HG03025 (cell line): Measurements from ENCODE around the gene EDA.

Experiments used
- ATAC-seq: cut with Tn5 transposase; IDR thresholded peaks from one replicate; pipeline ENCODE4 v1.9.1; 2021; ENCODE audit warnings: mild to moderate bottlenecking, moderate library complexity; ENCODE audit not compliant: unreplicated experiment, low FRiP score

Gene EDA

GRCh38 chrX:70013466-70014381 is 397.8 kb downstream of the EDA start:
- no peak for ATAC-seq

GRCh38 chrX:70016513-70016912 is 400.6 kb downstream of the EDA start:
- ATAC-seq: no peak

DNA sequence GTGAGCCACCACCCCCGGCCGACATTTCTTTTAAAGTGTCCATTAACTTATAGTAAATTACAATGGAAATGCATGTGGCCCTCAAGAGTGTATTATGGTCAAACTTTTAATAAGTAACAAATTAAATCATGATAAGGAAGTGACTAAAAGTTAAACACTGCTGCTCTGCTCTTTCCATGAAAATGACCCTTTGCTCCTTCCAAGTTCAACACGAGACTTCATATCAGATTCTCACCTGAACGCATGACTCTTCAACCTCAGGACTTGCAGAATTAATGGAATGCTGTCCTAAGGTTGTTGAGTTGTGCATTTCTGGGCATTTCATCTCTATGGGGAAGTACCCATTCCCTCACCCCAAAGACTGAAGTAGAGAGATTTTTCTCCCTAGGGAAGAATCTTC is 406.7 kb downstream of the EDA start:
- ATAC-seq: no peak

- ATAC-seq: no peak
These were observed 409.6 kb downstream of the EDA start for GRCh38 chrX:70025464-70025863.

DNA sequence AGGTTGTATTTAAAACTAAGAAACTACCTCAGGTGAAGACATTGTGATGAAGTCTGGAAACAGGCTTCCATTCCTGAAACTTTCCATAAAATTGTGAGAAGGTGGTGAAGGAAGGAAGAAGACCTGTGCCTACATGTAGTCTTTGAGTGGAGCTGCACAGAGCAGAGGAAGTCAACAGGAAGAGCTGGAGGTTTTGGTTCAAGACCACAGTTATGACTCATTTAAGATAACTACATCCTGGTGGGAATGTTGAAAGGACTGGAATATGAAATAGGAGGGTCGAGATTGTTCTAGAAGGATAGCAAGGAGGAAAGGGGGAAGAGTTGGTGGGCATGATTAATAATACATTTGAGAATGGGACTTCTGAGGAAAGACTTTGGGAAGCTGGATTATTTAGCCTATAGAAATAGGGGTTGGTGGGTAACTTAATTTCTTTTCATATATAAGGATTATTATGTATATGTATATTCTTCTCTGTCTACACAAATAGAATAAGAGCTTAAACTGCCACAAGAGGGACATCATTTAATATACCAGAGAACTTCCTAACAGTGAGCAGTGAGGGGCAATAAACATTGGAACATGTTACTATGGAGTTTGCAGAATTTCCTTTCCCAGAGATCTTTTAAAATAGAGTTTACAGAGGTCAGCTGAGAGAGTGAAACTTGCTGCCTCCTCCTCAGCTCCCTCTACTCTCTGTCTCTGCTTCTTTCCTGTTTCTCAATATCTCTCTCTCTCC is 410.4 kb downstream of the EDA start:
- ATAC-seq: no peak

GRCh38 chrX:70026851-70027200 is 410.9 kb downstream of the EDA start:
- no peak for ATAC-seq

GRCh38 chrX:70029863-70030262 is 413.9 kb downstream of the EDA start:
- ATAC-seq: no peak

- ATAC-seq: no peak
These were observed 414.4 kb downstream of the EDA start for GRCh38 chrX:70030301-70030767.

DNA sequence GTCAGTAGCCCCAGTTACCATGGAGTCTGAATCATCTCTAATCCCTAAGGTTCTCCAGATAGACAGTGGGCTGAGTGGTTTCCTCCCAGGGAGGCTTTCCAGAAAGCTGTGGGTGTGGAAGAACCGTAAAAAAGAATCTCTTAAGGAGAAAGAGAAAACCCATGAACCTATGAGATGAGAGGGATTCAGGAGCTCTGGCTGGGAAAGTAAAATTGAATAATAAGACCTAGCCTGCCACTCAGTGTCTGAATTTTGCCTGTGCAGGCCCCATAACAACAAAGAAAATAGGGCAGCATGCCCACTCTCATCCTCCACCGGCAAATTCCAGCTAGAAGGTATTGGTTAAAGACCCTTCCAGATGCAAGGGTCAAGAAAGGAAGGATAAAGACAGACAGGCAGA is 416.9 kb downstream of the EDA start:
- ATAC-seq: no peak

DNA sequence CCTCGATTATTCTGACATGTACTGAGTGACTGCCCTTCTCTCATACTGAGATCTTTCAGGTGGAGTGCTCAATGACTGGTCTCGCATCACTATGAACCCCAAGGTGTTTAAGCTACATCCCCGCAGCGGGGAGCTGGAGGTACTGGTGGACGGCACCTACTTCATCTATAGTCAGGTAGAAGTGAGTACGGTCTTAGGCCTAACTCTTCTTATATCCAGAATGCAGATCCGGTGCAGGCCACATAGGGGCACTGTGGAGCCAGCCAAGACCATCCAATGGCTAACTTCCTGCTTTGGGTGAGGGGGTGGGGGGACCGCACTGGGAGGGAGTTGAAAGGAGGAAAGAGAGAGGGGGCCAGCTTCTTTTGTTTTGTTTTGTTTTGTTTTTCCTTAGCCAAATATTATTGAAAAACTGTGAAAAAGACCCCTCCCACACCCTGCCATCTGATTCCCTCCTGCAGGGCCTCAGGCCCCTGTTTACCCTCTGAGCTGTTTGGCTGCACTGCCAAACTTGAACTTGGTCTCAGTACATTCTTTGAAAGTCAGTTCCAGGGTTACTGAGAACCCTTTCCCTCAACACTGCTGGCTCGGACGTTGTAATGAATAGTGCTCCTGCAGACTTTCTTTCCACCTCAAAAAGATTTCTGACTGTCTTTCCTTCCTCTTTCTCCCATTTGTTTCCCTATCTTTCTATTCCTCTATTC is 417.6 kb downstream of the EDA start:
- no peak for ATAC-seq

- ATAC-seq: no peak
These were observed 418.7 kb downstream of the EDA start for GRCh38 chrX:70034646-70035045.

DNA sequence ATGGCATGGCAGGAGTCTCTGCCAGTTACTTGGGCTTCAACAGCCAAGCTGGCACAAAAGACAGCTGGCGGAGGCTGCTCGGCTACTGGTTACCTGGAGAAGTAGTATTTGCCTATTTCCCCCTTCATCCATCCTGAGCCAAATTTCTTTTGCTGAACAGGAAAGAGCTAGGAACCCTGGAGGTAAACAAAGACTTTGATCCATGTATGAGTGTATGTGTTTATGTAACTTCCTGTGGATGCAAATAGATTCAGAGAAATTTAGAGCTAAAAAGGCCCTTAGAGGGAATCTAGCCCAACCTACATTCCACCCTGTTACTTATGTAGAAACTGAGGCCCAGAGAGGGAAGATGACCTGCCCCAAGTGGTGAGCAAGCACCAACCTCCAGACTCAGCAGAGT is 422.6 kb downstream of the EDA start:
- no peak for ATAC-seq

DNA sequence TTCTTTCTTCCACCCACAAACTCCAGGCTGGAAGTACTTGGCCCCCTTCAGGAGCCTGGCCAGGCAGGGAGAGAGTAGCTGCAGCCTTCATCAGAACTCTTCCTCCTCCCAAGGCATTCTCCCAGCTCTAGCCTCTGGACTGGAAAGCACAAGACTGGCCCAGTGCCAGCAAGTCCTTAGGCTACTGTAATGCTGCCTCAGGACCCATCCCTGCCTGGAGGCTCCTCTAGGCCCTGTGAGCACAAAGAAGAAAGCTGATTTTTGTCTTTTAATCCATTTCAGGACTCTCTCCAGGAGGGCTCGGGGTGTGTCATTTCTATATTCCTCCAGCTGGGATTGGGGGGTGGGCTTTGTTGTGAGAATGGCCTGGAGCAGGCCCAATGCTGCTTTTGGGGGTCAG is 423.0 kb downstream of the EDA start:
- no peak for ATAC-seq

DNA sequence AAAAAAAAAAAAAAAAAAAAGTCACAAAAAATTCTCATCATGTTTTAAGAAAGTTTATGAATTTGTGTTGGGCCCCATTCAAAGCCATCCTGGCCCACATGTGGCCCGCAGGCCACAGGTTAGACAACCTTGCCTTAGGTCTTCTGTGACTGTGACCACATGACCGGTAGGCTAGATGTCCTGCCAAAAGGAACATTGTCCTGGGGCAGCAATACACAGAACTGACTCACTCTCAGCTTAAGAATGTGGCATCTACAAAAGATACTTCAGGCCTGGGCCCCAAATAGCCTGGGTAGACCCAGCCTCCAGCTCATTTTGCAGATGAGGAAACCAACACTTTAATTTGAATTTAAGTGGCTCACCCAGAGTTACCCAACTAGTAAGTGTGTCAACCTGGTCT is 423.8 kb downstream of the EDA start:
- ATAC-seq: no peak

DNA sequence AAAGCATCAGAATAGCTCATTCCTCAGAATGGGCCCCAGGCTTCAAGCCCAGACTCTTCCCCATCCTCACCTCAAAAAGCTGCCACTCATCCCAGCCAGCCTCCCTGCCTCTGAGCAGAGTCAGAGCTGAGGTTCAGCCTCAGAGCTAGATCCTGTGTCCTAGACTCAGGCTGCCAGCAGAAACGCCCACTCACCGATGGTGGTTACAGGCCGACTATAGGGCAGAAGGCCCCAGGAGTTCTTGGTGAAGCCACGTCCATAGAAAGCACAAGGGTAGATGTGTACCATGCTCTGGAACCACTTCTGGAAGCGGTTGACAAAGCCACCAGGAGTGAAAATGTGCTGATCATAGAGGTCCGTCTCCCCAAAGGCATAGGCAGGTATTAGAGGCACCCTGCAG is 426.1 kb downstream of the EDA start:
- no peak for ATAC-seq

- no peak for ATAC-seq
These were observed 426.8 kb downstream of the EDA start for GRCh38 chrX:70042399-70043371.

- ATAC-seq: no peak
These were observed 427.8 kb downstream of the EDA start for GRCh38 chrX:70043685-70044084.

DNA sequence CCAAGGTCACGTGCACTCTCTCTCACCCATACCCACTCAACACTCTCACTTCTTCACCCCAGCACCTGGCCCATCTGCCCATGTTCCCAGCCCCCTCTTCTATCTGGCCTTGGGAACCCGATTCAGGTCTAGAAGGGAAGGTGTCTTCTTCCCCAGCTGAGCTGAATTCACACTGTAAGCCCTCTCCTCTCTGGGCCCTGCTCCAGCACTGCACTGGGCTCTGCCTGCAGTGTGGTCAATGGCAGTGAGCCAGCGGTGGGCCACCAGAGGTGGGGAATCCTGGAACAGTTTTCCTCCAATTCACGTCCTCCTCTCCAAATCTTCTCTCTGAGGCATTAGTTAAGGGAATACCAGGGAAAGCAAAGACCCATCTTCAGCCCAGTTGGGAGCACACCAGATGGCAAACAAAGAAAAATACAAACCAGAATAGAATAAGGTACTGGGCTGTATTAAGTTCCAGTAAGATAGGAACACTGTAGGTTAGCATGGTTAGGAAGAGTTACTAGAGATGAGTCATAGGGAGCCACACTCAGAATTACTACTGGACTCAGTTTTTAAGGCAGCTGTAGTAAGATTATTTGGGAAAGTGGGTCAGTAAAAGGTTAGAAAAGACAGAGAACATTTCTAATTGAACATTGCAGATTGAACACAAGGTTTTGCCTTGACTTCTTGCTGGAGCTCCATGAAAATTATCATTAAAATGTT is 428.8 kb downstream of the EDA start:
- no peak for ATAC-seq

DNA sequence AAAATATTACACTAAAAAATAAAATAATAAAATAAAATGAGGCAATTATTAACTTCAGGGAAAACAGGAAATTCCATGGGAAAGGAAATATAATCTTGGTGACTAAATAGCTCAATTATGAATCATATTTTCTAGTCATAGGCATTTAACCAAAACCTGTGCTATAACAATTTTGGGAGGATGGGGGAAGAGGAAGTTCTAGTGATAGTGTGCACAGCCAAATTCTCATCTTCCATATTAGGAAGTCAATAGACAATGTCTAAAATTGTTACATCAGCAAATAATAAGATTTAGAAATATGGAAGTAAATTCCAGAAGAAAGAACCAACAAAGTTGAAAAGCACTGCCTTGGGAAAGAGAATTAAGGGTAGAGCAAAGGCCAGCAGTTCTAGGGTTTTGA is 431.1 kb downstream of the EDA start:
- no peak for ATAC-seq
